GM15510 (cell line): Measurements from ENCODE around the gene CASP10.

ENCODE experiments used
- POLR2A ChIP-seq: IDR thresholded peaks from 3 replicates; pipeline ENCODE4 v1.6.1; 2011; ENCODE audit warnings: borderline replicate concordance; ENCODE audit not compliant: insufficient read length; ENCODE audit errors: extremely low read depth

CASP10 gene

GRCh38 chr2:201233192-201233811 lies 50.4 kb downstream of the CASP10 start:
- peak; percentile 78 for TF ChIP-seq POLR2A

GRCh38 chr2:201233812-201234662 lies 51.1 kb downstream of the CASP10 start:
- TF ChIP-seq POLR2A, result no peak

- TF ChIP-seq POLR2A, result no peak
Observed at GRCh38 chr2:201234663-201235135, 51.8 kb downstream of the CASP10 start.

- TF ChIP-seq POLR2A, result no peak
Observed at GRCh38 chr2:201235860-201236811, 53.2 kb downstream of the CASP10 start.

- TF ChIP-seq POLR2A, result no peak
Observed at GRCh38 chr2:201237486-201238123, 54.7 kb downstream of the CASP10 start.

GRCh38 chr2:201242571-201243277 lies 59.8 kb downstream of the CASP10 start:
- TF ChIP-seq POLR2A, result no peak

- TF ChIP-seq POLR2A, result no peak
Observed at GRCh38 chr2:201244829-201245228, 61.9 kb downstream of the CASP10 start.

- no peak for TF ChIP-seq POLR2A
Observed at GRCh38 chr2:201246280-201246679, 63.3 kb downstream of the CASP10 start.

GRCh38 chr2:201248288-201248844 lies 65.4 kb downstream of the CASP10 start:
- no peak for TF ChIP-seq POLR2A

- no peak for TF ChIP-seq POLR2A
Observed at GRCh38 chr2:201249889-201250288, 66.9 kb downstream of the CASP10 start.

GRCh38 chr2:201250741-201251140 lies 67.8 kb downstream of the CASP10 start:
- no peak for TF ChIP-seq POLR2A

GRCh38 chr2:201254081-201254730 lies 71.3 kb downstream of the CASP10 start:
- TF ChIP-seq POLR2A, result no peak
